ENCODE results near the gene PRR33. TPM values are rescaled to one million over a fixed set of nuclear protein-coding genes. Genes with fewer than 3 reads are reported as not detected.

Gene PRR33
- total RNA-seq, 6 experiments from 2014 or later: not detected

- WGBS (ENCODE audit: insufficient coverage, low coverage, low lambda C conversion rate, missing lambda C conversion rate): 8% methylated on average over 2 of the region's 33 CpGs
- DNase-seq (peak in 1 of 3 donors; percentile 47), ATAC-seq (peak in 1 of 4 donors; percentile 3)
- Histone ChIP-seq H3K27ac (no peak overlapping the region), H3K4me3 (no peak overlapping the region), H3K9me3 (no peaks in the 10 kb centered on the region), H3K27me3 (no peaks in the 10 kb centered on the region), H3K36me3 (no peaks in the 10 kb centered on the region), H3K4me1 (no peaks in the 10 kb centered on the region)
- intact Hi-C loops (cut with DNase I): loop anchor here in 1 of 2 donors (10.0 kb wide), 1 partner anchor 55 kb away; the partner anchor contains the start of gene MRPL23
- TF ChIP-seq CTCF (IDR thresholded peaks at IDR 0.05) (no peak), POLR2A (IDR thresholded peaks at IDR 0.05) (no peak)
Observed at GRCh38 chr11:1889941-1890855, 1.5 kb downstream of the PRR33 start.

- no peaks in the 10 kb centered on the region for H3K36me3 ChIP-seq
- H3K9me3 ChIP-seq: no peaks in the 10 kb centered on the region
- peak; percentile 14 to 53 (median 36) for ATAC-seq
- H3K4me3 ChIP-seq: no peak overlapping the region
- H3K27ac ChIP-seq: no peak overlapping the region
- TF ChIP-seq POLR2A (IDR thresholded peaks at IDR 0.05): no peak
- TF ChIP-seq CTCF (IDR thresholded peaks at IDR 0.05): no peak
- intact Hi-C loops (cut with DNase I): no loop called here
- H3K27me3 ChIP-seq: no peaks in the 10 kb centered on the region
- no peak for DNase-seq
- no peaks in the 10 kb centered on the region for H3K4me1 ChIP-seq
- no CpG with 5 or more reads among the region's 34 CpGs for WGBS (ENCODE audit: insufficient coverage, low coverage, low lambda C conversion rate, missing lambda C conversion rate)
Observed at GRCh38 chr11:1889224-1889930, 2.3 kb downstream of the PRR33 start.

DNA sequence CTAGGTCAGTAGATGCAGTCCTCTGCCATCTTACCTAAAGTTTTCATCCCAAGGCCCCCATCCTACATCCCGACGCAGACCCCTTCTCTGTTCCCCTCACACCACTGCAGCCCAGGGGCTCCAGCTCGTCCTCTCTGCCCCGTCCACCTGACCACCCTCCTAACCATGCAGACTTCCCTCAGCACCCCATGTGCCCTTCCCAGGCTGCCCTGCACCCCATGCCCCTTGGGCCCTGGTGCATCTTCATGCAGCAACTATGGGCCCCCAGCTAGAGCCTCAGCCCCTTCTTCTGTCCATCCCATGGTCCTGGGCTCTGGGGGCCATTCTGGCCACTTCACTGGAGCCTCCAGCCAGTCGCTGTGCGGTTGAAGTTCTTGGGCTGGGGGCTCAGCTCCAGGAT lies 2.9 kb downstream of the PRR33 start:
- ATAC-seq (no peak), DNase-seq (no peak)
- TF ChIP-seq CTCF (IDR thresholded peaks at IDR 0.05): no peak
- no peak for TF ChIP-seq POLR2A (IDR thresholded peaks at IDR 0.05)
- no peak overlapping the region for H3K4me3 ChIP-seq
- H3K27ac ChIP-seq: no peak overlapping the region
- intact Hi-C loops (cut with DNase I): no loop called here
- H3K9me3 ChIP-seq: no peaks in the 10 kb centered on the region
- H3K4me1 ChIP-seq: no peaks in the 10 kb centered on the region
- 54% methylated on average over 4 of the region's 6 CpGs for WGBS (ENCODE audit: insufficient coverage, low coverage, low lambda C conversion rate, missing lambda C conversion rate)
- H3K36me3 ChIP-seq: no peaks in the 10 kb centered on the region
- no peaks in the 10 kb centered on the region for H3K27me3 ChIP-seq

GRCh38 chr11:1888347-1888753 lies 3.3 kb downstream of the PRR33 start:
- Histone ChIP-seq H3K4me1 (no peaks in the 10 kb centered on the region), H3K27ac (no peak overlapping the region), H3K9me3 (no peaks in the 10 kb centered on the region), H3K27me3 (no peaks in the 10 kb centered on the region), H3K36me3 (no peaks in the 10 kb centered on the region), H3K4me3 (no peak overlapping the region)
- ATAC-seq (no peak), DNase-seq (no peak)
- no CpG with 5 or more reads among the region's 9 CpGs for WGBS (ENCODE audit: insufficient coverage, low coverage, low lambda C conversion rate, missing lambda C conversion rate)
- no peak for TF ChIP-seq CTCF (IDR thresholded peaks at IDR 0.05)
- intact Hi-C loops (cut with DNase I): no loop called here

All from right lobe of liver (tissue), 6 donors.